Esophagus squamous epithelium (tissue), 4 donors: ENCODE measurements around the gene ONECUT3.

Source experiments
- CTCF ChIP-seq, 6 experiments: fragments of 450-650 bp in 4 of 6; fragments of 200-600 bp in 2 of 6; sonication (generic) in 2 of 6; IDR thresholded peaks; one replicate each; pipeline ENCODE4 v1.5.1; 2016 to 2019; ENCODE audit warnings: antibody characterized with exemption in 6 of 6, mild to moderate bottlenecking in 4 of 6, moderate library complexity in 4 of 6
- POLR2A ChIP-seq, 4 donors: fragments of 450-650 bp; IDR thresholded peaks; one replicate each; pipeline ENCODE4 v1.6.1; 2017; ENCODE audit warnings: antibody characterized with exemption in 4 of 4, mild to moderate bottlenecking in 4 of 4, moderate library complexity in 3 of 4

- TF ChIP-seq CTCF (IDR thresholded peaks at IDR 0.05), result no peak
- no peak for TF ChIP-seq POLR2A (IDR thresholded peaks at IDR 0.05)
These were observed 13.2 kb upstream of the ONECUT3 start for GRCh38 chr19:1739960-1740629.
